ENCODE data around the gene JARID2. TPM values are rescaled to one million over a fixed set of nuclear protein-coding genes. Genes with fewer than 3 reads are reported as not detected.
A peak's percentile ranks its signal among the peaks of the same experiment; 100 is the strongest.

JARID2 gene
- total and polyA plus RNA-seq, 2 of the 13 experiments (the other 11 are each of a cell fraction or from before 2014, with no cell fraction given): 7.5 to 10.3 TPM

DNA sequence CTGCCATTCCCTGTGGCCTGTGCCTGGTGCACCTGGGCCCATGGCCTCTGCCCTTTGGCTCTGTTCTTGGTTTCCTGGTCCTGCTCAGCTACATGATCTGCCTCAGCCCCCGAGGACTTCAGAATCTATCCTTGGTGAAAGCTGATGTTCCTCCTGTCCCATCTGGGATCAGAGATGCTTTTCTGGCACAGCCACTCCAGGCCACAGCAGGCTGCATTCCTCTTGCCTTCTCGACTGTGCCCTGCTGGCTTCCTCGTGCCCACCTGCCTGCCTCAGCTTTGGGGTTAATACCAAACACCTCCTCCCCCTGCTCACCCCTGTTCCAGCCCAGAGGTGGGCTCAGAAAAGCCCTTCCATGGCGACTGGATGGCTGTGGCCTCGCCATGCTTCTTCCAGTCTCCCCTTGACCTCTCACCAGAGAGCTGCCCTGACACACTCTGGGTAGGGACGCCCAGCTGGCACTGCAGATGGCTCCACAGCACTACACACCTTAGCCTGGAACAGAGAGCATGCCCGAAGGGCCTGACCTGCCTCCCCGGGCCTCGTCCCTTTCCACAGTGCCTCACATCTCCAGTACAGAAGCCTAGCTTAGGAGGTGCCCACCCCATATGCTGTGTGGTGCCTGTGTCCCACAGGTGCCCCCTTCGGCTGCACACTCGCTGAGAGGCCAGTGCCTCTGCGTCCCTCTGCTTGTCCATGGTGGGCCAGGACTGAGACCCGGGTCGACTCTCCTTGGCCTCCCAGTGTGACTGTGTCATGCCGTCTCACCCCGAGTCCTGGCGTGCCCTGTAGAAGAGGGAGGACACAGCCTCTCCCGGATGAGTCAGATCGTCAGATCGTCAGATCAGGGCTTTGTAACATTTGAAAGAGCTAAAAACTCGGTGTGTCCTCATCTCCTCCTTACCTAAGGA, 268.2 kb downstream of the JARID2 start:
- Histone ChIP-seq H3K4me3 (replicated peaks in 1 of 3; ENCODE audit: insufficient read depth in 1 of 3, low read depth in 2 of 3, low read length in 3 of 3) (no peak overlapping the region), H3K4me2 (ENCODE audit: low read depth, low read length) (no peak overlapping the region), H3K27me3 (ENCODE audit: control insufficient read depth in 1 of 2, insufficient read depth in 2 of 2, low read length in 2 of 2) (no peaks in the 10 kb centered on the region), H3K9ac (ENCODE audit: insufficient read depth, low read depth, low read length) (no peak overlapping the region), H4K20me1 (ENCODE audit: insufficient read depth, low read length) (no peaks in the 10 kb centered on the region), H2AFZ (ENCODE audit: low read length) (no peak overlapping the region), H3K79me2 (ENCODE audit: insufficient read depth, low read length) (no peaks in the 10 kb centered on the region), H3K27ac (ENCODE audit: extremely low read length, insufficient read depth, low read length) (no peak overlapping the region), H3K4me1 (ENCODE audit: insufficient read depth, low read length) (no peaks in the 10 kb centered on the region), H3K36me3 (replicated peaks in 1 of 2; ENCODE audit: control insufficient read depth in 1 of 2, insufficient read depth in 2 of 2, low read length in 2 of 2) (peaks cover 23 to 60% of the 10 kb centered on the region in 2 experiments; a peak in 4 of 5 replicates), H3K9me3 (ENCODE audit: low read length) (no peaks in the 10 kb centered on the region)
- in situ Hi-C loops (cut with HindIII; ENCODE audit: extremely low pct_ligation_motif_present, low pct_unique_long_range_greater_than_20kb) (no loop called here), intact Hi-C loops (cut with micrococcal nuclease; ENCODE audit: unreplicated experiment) (no loop called here)
- ATAC-seq (no peak), DNase-seq (ENCODE audit: low spot score) (no peak), FAIRE-seq (no peak)
- WGBS (ENCODE audit: low lambda C conversion rate): 95% methylated on average over 20 of the region's 21 CpGs
- TF ChIP-seq ZSCAN21 (CRISPR knock-in tag; IDR thresholded peaks at IDR 0.05; ENCODE audit: borderline replicate concordance) (0 out of 2 replicates have a peak, but pooled peaks have one; percentile 24), RFX3 (CRISPR knock-in tag; IDR thresholded peaks at IDR 0.05) (no peak), AGO2 (optimal IDR thresholded peaks at IDR 0.05; ENCODE audit: low read depth, low read length) (peak; percentile 10), ZMYM2 (CRISPR knock-in tag; IDR thresholded peaks at IDR 0.05) (no peak), ZNF550 (CRISPR knock-in tag; IDR thresholded peaks at IDR 0.05; ENCODE audit: borderline replicate concordance) (no peak), ZNF713 (CRISPR knock-in tag; IDR thresholded peaks at IDR 0.05) (no peak)
- POLR2A ChIA-PET: no interaction called here
- CTCF ChIA-PET (ENCODE audit: low intra/inter-chr PET ratio, low total read pairs): no interaction called here
- BruUV-seq (replicated peaks): no TSS peak

GRCh38 chr6:15515226-15515625, 269.4 kb downstream of the JARID2 start:
- TF ChIP-seq ZNF607 (CRISPR knock-in tag; IDR thresholded peaks at IDR 0.05; ENCODE audit: borderline replicate concordance): no peak
- no peak for TF ChIP-seq MTF2 (CRISPR knock-in tag; IDR thresholded peaks at IDR 0.05; ENCODE audit: borderline replicate concordance)
- no peak for TF ChIP-seq BHLHE40 (IDR thresholded peaks at IDR 0.05; ENCODE audit: low read length)
- TF ChIP-seq MAF1 (CRISPR knock-in tag; IDR thresholded peaks at IDR 0.05; ENCODE audit: borderline replicate concordance): no peak
- no peak for TF ChIP-seq ZNF136 (CRISPR knock-in tag; IDR thresholded peaks at IDR 0.05; ENCODE audit: low read depth)
- POLR2A ChIA-PET: no interaction called here

More at GRCh38 chr6:15515226-15515625, 269.4 kb downstream of the JARID2 start:
- no peak for DNase-seq (ENCODE audit: low spot score)
- Histone ChIP-seq H4K20me1 (ENCODE audit: insufficient read depth, low read length) (no peaks in the 10 kb centered on the region), H3K4me3 (replicated peaks in 1 of 3; ENCODE audit: insufficient read depth in 1 of 3, low read depth in 2 of 3, low read length in 3 of 3) (no peak overlapping the region), H3K4me1 (ENCODE audit: insufficient read depth, low read length) (no peaks in the 10 kb centered on the region), H3K27ac (ENCODE audit: extremely low read length, insufficient read depth, low read length) (no peak overlapping the region), H3K9ac (ENCODE audit: insufficient read depth, low read depth, low read length) (no peak overlapping the region), H3K4me2 (ENCODE audit: low read depth, low read length) (no peak overlapping the region), H3K9me3 (ENCODE audit: low read length) (no peaks in the 10 kb centered on the region), H3K79me2 (ENCODE audit: insufficient read depth, low read length) (no peaks in the 10 kb centered on the region), H2AFZ (ENCODE audit: low read length) (no peak overlapping the region), H3K36me3 (replicated peaks in 1 of 2; ENCODE audit: control insufficient read depth in 1 of 2, insufficient read depth in 2 of 2, low read length in 2 of 2) (peaks cover 23 to 65% of the 10 kb centered on the region in 2 experiments; a peak in 4 of 5 replicates), H3K27me3 (ENCODE audit: control insufficient read depth in 1 of 2, insufficient read depth in 2 of 2, low read length in 2 of 2) (no peaks in the 10 kb centered on the region)
- 99% methylated on average over 6 of the region's 6 CpGs for WGBS (ENCODE audit: low lambda C conversion rate)
- CTCF ChIA-PET (ENCODE audit: low intra/inter-chr PET ratio, low total read pairs): no interaction called here
- in situ Hi-C loops (cut with HindIII; ENCODE audit: extremely low pct_ligation_motif_present, low pct_unique_long_range_greater_than_20kb) (no loop called here), intact Hi-C loops (cut with micrococcal nuclease; ENCODE audit: unreplicated experiment) (no loop called here)
- ATAC-seq: no peak
- no peak for FAIRE-seq
- no TSS peak for BruUV-seq (replicated peaks)

All from HepG2 (cell line).